ENCODE data around the gene PLEKHH3. TPM values are rescaled to one million over a fixed set of nuclear protein-coding genes. Genes with fewer than 3 reads are reported as not detected.

Gene PLEKHH3
- total and polyA plus RNA-seq, 3 donors from 2014 or later = 42.8 to 67.3 (median 65.8) TPM

DNA sequence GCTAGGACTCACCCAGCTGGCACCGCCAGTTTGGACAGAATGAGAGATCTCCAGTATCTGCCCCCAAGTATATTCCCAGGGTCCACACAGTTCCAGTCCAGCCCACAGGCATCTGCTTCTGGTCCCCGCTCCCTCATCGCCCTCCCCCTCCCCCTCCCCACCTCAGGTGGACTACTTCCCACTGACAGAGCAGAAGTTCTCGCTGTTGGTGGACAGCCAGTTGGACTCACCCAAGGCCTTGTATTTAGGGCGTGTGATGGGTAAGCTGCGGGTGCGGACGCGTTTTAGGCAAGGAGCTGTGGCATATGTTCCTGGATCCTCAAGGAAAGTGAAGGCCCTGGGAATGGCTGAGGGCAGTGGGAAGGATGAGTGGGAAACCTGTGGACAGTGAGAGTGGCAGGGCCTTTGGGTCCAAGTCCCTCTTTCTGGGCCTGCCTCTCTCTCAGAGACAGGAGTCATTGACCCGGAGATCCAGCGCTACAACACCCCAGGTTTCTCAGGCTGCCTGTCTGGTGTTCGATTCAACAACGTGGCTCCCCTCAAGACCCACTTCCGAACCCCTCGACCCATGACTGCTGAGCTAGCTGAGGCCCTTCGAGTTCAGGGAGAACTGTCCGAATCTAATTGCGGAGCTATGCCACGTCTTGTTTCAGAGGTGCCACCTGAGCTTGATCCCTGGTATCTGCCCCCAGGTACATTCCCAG lies 20.5 kb upstream of the PLEKHH3 start:
- Histone ChIP-seq H3K27ac (no peak overlapping the region), H3K4me1 (peaks cover 8% of the 10 kb centered on the region), H3K27me3 (no peaks in the 10 kb centered on the region), H3K4me3 (no peak overlapping the region), H3K9me3 (no peaks in the 10 kb centered on the region), H3K36me3 (ENCODE audit: low read depth, missing control alignments) (no peaks in the 10 kb centered on the region)
- DNase-seq = no peak
- intact Hi-C loops (cut with DNase I; ENCODE audit: low total_unique reads) = no loop called here
- TF ChIP-seq, protein P1, sequence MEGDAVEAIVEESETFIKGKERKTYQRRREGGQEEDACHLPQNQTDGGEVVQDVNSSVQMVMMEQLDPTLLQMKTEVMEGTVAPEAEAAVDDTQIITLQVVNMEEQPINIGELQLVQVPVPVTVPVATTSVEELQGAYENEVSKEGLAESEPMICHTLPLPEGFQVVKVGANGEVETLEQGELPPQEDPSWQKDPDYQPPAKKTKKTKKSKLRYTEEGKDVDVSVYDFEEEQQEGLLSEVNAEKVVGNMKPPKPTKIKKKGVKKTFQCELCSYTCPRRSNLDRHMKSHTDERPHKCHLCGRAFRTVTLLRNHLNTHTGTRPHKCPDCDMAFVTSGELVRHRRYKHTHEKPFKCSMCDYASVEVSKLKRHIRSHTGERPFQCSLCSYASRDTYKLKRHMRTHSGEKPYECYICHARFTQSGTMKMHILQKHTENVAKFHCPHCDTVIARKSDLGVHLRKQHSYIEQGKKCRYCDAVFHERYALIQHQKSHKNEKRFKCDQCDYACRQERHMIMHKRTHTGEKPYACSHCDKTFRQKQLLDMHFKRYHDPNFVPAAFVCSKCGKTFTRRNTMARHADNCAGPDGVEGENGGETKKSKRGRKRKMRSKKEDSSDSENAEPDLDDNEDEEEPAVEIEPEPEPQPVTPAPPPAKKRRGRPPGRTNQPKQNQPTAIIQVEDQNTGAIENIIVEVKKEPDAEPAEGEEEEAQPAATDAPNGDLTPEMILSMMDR (IDR thresholded peaks at IDR 0.05) = no peak
- TF ChIP-seq POLR2A (IDR thresholded peaks at IDR 0.05) = no peak
- 89 to 93% methylated on average over 16 to 19 of the region's 19 CpGs for WGBS, 2 donors

DNA sequence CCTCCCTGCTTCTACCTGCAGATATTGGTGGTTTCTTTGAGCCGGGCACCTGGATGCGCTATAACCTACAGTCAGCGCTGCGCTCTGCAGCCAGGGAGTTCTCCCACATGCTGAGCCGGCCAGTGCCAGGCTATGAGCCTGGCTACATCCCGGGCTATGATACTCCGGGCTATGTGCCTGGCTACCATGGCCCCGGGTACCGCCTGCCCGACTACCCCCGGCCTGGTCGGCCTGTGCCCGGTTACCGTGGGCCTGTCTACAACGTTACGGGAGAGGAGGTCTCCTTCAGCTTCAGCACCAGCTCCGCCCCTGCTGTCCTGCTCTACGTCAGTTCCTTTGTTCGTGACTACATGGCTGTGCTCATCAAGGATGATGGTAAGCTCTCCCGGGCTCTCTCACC lies 18.7 kb upstream of the PLEKHH3 start:
- Histone ChIP-seq H3K36me3 (ENCODE audit: low read depth, missing control alignments) (no peaks in the 10 kb centered on the region), H3K4me3 (no peak overlapping the region), H3K27ac (no peak overlapping the region), H3K4me1 (peaks cover 8% of the 10 kb centered on the region), H3K9me3 (no peaks in the 10 kb centered on the region), H3K27me3 (no peaks in the 10 kb centered on the region)
- no peak for DNase-seq
- TF ChIP-seq, protein P1 (IDR thresholded peaks at IDR 0.05) = no peak
- TF ChIP-seq POLR2A (IDR thresholded peaks at IDR 0.05) = no peak
- intact Hi-C loops (cut with DNase I; ENCODE audit: low total_unique reads) = no loop called here
- 93 to 94% methylated on average over 5 to 20 of the region's 20 CpGs for WGBS, 2 donors

DNA sequence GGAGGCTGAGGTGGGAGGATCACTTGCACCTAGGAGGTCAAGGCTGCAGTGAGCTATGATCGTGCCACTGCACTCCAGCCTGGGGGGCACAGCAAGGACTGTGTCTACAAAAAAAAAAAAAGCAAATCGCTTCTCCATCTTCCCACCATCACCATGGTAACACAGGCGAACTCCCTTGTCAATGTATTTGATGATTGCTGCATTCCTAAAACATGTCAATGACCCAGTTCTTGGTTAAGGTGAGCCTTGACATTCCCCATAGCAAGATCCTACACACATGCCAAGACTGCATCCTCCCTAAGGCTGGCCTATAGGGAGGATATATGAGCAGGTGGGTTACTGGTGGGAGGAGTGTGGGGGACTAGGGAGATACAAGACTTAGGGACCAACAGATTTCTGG lies 17.7 kb upstream of the PLEKHH3 start:
- WGBS, 2 donors = 82 to 84% methylated on average over 3 of the region's 3 CpGs

DNA sequence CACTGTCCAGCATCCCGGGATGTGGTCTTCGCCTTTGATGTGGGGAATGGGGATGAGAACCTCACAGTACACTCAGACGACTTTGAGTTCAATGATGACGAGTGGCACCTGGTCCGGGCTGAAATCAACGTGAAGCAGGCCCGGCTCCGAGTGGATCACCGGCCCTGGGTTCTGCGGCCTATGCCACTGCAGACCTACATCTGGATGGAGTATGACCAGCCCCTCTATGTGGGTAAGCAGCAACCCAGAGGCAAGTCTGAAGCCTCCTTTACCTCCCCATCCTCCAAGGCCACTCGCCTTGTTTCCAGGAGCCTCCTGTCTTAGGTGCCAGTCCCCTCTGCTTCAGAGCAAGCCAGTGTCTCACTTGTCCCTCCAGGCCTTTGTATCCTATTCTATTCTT lies 15.7 kb upstream of the PLEKHH3 start:
- Histone ChIP-seq H3K27me3 (no peaks in the 10 kb centered on the region), H3K4me1 (no peaks in the 10 kb centered on the region), H3K27ac (no peak overlapping the region), H3K9me3 (no peaks in the 10 kb centered on the region), H3K4me3 (no peak overlapping the region), H3K36me3 (ENCODE audit: low read depth, missing control alignments) (no peaks in the 10 kb centered on the region)
- intact Hi-C loops (cut with DNase I; ENCODE audit: low total_unique reads) = no loop called here
- DNase-seq = no peak
- no peak for TF ChIP-seq POLR2A (IDR thresholded peaks at IDR 0.05)
- TF ChIP-seq, protein P1 (IDR thresholded peaks at IDR 0.05) = no peak
- 85 to 87% methylated on average over 10 to 11 of the region's 11 CpGs for WGBS, 2 donors

More for the DNA sequence above, 17.7 kb upstream of the PLEKHH3 start:
- no peaks in the 10 kb centered on the region for H3K9me3 ChIP-seq
- TF ChIP-seq, protein P1 (IDR thresholded peaks at IDR 0.05) = no peak
- TF ChIP-seq POLR2A (IDR thresholded peaks at IDR 0.05) = no peak
- H3K27me3 ChIP-seq = no peaks in the 10 kb centered on the region
- no peaks in the 10 kb centered on the region for H3K36me3 ChIP-seq (ENCODE audit: low read depth, missing control alignments)
- no peak overlapping the region for H3K27ac ChIP-seq
- DNase-seq = no peak
- intact Hi-C loops (cut with DNase I; ENCODE audit: low total_unique reads) = no loop called here
- H3K4me1 ChIP-seq = peaks cover 8% of the 10 kb centered on the region
- H3K4me3 ChIP-seq = no peak overlapping the region

DNA sequence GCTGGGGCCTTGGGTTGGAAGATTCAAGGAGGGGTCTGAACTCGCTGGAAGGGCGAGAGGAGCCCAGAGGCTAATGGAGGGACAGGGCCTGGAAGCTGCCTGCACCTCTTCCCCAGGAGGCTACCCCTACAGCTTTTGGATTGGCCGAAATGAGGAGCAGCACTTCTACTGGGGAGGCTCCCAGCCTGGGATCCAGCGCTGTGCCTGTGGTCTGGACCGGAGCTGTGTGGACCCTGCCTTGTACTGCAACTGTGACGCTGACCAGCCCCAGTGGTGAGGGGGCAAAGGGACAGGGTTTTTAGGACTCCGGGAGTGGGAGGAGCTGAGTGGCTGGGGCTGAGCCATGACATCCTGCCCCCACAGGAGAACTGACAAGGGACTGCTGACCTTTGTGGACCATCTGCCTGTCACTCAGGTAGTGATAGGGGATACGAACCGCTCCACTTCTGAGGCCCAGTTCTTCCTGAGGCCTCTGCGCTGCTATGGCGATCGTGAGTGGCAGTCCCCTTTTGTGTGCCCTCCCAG lies 14.3 kb upstream of the PLEKHH3 start:
- WGBS, 2 donors = 91% methylated on average over 8 to 12 of the region's 12 CpGs
- no peaks in the 10 kb centered on the region for H3K9me3 ChIP-seq
- H3K36me3 ChIP-seq (ENCODE audit: low read depth, missing control alignments) = no peaks in the 10 kb centered on the region
- TF ChIP-seq POLR2A (IDR thresholded peaks at IDR 0.05) = no peak
- TF ChIP-seq, protein P1 (IDR thresholded peaks at IDR 0.05) = no peak
- intact Hi-C loops (cut with DNase I; ENCODE audit: low total_unique reads) = no loop called here
- no peak for DNase-seq
- no peaks in the 10 kb centered on the region for H3K4me1 ChIP-seq
- no peak overlapping the region for H3K27ac ChIP-seq
- H3K27me3 ChIP-seq = no peaks in the 10 kb centered on the region
- no peak overlapping the region for H3K4me3 ChIP-seq
